ENCODE data around the gene TFAP2A.

Gene TFAP2A

GRCh38 chr6:10412461-10413261 is 2.2 kb downstream of the TFAP2A start (continued):
- TF ChIP-seq ZBTB26 (tag by site-specific recombination; optimal IDR thresholded peaks at IDR 0.05) (peak; percentile 34), ZFP69B (tag by site-specific recombination; IDR thresholded peaks at IDR 0.05) (no peak), ZBTB20 (tag by site-specific recombination; IDR thresholded peaks at IDR 0.05) (peak; percentile 41; the same call in 1 of the 2 replicates), PRDM6 (tag by site-specific recombination; IDR thresholded peaks at IDR 0.05) (no peak), EGR2 (tag by site-specific recombination; IDR thresholded peaks at IDR 0.05; ENCODE audit: low read depth) (no peak), ZNF555 (tag by site-specific recombination; conservative IDR thresholded peaks at IDR 0.05) (no peak), ZNF791 (tag by site-specific recombination; IDR thresholded peaks at IDR 0.05) (no peak), RBAK (tag by site-specific recombination; IDR thresholded peaks at IDR 0.05) (no peak), ZNF660 (tag by site-specific recombination; IDR thresholded peaks at IDR 0.05) (0 out of 2 replicates have a peak, but pooled peaks have one; percentile 24), YY1 (tag by site-specific recombination; IDR thresholded peaks at IDR 0.05) (0 out of 2 replicates have a peak, but pooled peaks have one; percentile 26), ZNF423 (tag by site-specific recombination; IDR thresholded peaks at IDR 0.05) (no peak), ZNF664 (tag by site-specific recombination; IDR thresholded peaks at IDR 0.05) (no peak), ZNF169 (tag by site-specific recombination; IDR thresholded peaks at IDR 0.05) (no peak), ZNF626 (tag by site-specific recombination; IDR thresholded peaks at IDR 0.05) (no peak), MEIS1 (CRISPR knock-in tag; IDR thresholded peaks at IDR 0.05; ENCODE audit: borderline replicate concordance) (no peak), HIC1 (tag by site-specific recombination; IDR thresholded peaks at IDR 0.05) (peak; percentile 32; the same call in 1 of the 2 replicates), HOXC10 (CRISPR knock-in tag; IDR thresholded peaks at IDR 0.05) (no peak), ZNF175 (tag by site-specific recombination; IDR thresholded peaks at IDR 0.05) (no peak), ZNF48 (tag by site-specific recombination; IDR thresholded peaks at IDR 0.05) (no peak), ZNF549 (tag by site-specific recombination; IDR thresholded peaks at IDR 0.05) (no peak), ZNF561 (tag by site-specific recombination; IDR thresholded peaks at IDR 0.05; ENCODE audit: borderline replicate concordance) (peak; percentile 38; the same call in 1 of the 2 replicates), ZBTB8A (tag by site-specific recombination; IDR thresholded peaks at IDR 0.05) (peak; percentile 43; the same call in 1 of the 2 replicates), ZNF558 (tag by site-specific recombination; IDR thresholded peaks at IDR 0.05) (no peak), ZNF341 (tag by site-specific recombination; IDR thresholded peaks at IDR 0.05; ENCODE audit: low read depth) (no peak), ZNF157 (tag by site-specific recombination; IDR thresholded peaks at IDR 0.05) (no peak), TRIM28 (IDR thresholded peaks at IDR 0.05; ENCODE audit: borderline replicate concordance, low read length) (no peak), SP2 (tag by site-specific recombination; IDR thresholded peaks at IDR 0.05) (no peak), ZNF600 (tag by site-specific recombination; IDR thresholded peaks at IDR 0.05) (peak; percentile 43; the same call in 1 of the 2 replicates)
- TF ChIP-seq, protein P1, sequence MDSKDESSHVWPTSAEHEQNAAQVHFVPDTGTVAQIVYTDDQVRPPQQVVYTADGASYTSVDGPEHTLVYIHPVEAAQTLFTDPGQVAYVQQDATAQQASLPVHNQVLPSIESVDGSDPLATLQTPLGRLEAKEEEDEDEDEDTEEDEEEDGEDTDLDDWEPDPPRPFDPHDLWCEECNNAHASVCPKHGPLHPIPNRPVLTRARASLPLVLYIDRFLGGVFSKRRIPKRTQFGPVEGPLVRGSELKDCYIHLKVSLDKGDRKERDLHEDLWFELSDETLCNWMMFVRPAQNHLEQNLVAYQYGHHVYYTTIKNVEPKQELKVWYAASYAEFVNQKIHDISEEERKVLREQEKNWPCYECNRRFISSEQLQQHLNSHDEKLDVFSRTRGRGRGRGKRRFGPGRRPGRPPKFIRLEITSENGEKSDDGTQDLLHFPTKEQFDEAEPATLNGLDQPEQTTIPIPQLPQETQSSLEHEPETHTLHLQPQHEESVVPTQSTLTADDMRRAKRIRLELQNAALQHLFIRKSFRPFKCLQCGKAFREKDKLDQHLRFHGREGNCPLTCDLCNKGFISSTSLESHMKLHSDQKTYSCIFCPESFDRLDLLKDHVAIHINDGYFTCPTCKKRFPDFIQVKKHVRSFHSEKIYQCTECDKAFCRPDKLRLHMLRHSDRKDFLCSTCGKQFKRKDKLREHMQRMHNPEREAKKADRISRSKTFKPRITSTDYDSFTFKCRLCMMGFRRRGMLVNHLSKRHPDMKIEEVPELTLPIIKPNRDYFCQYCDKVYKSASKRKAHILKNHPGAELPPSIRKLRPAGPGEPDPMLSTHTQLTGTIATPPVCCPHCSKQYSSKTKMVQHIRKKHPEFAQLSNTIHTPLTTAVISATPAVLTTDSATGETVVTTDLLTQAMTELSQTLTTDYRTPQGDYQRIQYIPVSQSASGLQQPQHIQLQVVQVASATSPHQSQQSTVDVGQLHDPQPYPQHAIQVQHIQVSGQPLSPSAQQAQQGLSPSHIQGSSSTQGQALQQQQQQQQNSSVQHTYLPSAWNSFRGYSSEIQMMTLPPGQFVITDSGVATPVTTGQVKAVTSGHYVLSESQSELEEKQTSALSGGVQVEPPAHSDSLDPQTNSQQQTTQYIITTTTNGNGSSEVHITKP (tag by site-specific recombination; IDR thresholded peaks at IDR 0.05), result no peak
- TF ChIP-seq, protein P2, sequence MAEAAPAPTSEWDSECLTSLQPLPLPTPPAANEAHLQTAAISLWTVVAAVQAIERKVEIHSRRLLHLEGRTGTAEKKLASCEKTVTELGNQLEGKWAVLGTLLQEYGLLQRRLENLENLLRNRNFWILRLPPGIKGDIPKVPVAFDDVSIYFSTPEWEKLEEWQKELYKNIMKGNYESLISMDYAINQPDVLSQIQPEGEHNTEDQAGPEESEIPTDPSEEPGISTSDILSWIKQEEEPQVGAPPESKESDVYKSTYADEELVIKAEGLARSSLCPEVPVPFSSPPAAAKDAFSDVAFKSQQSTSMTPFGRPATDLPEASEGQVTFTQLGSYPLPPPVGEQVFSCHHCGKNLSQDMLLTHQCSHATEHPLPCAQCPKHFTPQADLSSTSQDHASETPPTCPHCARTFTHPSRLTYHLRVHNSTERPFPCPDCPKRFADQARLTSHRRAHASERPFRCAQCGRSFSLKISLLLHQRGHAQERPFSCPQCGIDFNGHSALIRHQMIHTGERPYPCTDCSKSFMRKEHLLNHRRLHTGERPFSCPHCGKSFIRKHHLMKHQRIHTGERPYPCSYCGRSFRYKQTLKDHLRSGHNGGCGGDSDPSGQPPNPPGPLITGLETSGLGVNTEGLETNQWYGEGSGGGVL (tag by site-specific recombination; IDR thresholded peaks at IDR 0.05), result 0 out of 2 replicates have a peak, but pooled peaks have one; percentile 11

All from HEK293 (cell line).